ENCODE data around the gene PMEL. TPM values are rescaled to one million over a fixed set of nuclear protein-coding genes. Genes with fewer than 3 reads are reported as not detected.

The PMEL gene
- total RNA-seq, 2 experiments from 2014 or later: not detected

DNA sequence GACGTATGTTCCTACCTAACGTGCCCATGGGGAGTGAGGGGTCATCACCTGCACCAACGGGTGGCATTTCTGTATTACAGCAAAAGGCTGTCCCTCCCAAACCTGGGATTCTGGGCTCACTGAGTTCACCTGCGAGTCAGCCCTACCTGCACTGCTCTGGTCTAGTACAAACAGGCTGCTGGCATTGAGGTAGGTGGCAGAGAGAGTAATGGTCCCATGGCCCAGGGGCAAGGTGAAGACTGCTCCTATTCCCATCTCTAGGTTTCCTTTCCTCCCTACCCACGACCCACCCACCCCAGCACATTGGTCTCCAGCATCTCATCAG lies 31.7 kb upstream of the PMEL start:
- POLR2A ChIA-PET: interaction anchor here (0.6 to 2.9 kb wide), 4 partner anchors 9 to 93 kb away, joined by 3 to 22 read pairs (median 12); partner anchors contain the start of gene RAB5B
- no peaks in the 10 kb centered on the region for H3K9me3 Mint-ChIP-seq
- Histone ChIP-seq H3K36me3 (ENCODE audit: insufficient read depth, low read length) (peaks cover 23% of the 10 kb centered on the region), H3K9me3 (ENCODE audit: control insufficient read depth in 1 of 2, insufficient read depth in 1 of 2, low read length in 2 of 2) (no peaks in the 10 kb centered on the region), H3K27ac (ENCODE audit: low read depth in 1 of 2, low read length in 2 of 2) (no peak overlapping the region), H3K4me1 (ENCODE audit: insufficient read depth, low read length) (peaks cover 17% of the 10 kb centered on the region), H3K27me3 (ENCODE audit: control insufficient read depth in 1 of 2, insufficient read depth in 2 of 2, low read length in 2 of 2) (peaks cover 5 to 12% of the 10 kb centered on the region in 2 experiments), H3K4me3 (ENCODE audit: low read length) (peak overlapping the region; percentile 43)
- H3K27me3 Mint-ChIP-seq: peaks cover 20% of the 10 kb centered on the region
- ATAC-seq (ENCODE audit: poor library complexity): peak; percentile 35
- peaks cover 23% of the 10 kb centered on the region for H3K4me1 Mint-ChIP-seq (ENCODE audit: low read depth)
- peaks cover 18% of the 10 kb centered on the region for H3K36me3 Mint-ChIP-seq (ENCODE audit: low read depth)
- DNase-seq: peak in 1 of 14 experiments; percentile 11
- CTCF ChIA-PET: interaction anchor here (1.9 to 2.5 kb wide), 2 partner anchors 46 to 122 kb away, joined by 8 to 15 read pairs; partner anchors contain the start of gene ZC3H10
- peak overlapping the region; percentile 51 for H3K4me3 Mint-ChIP-seq
- intact Hi-C loops (cut with DNase I, micrococcal nuclease): loop anchor here in 1 of 2 experiments (2.0 kb wide), 1 partner anchor 43 kb away; the partner anchor contains the start of gene RPS26
- TF ChIP-seq, protein P1, sequence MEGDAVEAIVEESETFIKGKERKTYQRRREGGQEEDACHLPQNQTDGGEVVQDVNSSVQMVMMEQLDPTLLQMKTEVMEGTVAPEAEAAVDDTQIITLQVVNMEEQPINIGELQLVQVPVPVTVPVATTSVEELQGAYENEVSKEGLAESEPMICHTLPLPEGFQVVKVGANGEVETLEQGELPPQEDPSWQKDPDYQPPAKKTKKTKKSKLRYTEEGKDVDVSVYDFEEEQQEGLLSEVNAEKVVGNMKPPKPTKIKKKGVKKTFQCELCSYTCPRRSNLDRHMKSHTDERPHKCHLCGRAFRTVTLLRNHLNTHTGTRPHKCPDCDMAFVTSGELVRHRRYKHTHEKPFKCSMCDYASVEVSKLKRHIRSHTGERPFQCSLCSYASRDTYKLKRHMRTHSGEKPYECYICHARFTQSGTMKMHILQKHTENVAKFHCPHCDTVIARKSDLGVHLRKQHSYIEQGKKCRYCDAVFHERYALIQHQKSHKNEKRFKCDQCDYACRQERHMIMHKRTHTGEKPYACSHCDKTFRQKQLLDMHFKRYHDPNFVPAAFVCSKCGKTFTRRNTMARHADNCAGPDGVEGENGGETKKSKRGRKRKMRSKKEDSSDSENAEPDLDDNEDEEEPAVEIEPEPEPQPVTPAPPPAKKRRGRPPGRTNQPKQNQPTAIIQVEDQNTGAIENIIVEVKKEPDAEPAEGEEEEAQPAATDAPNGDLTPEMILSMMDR (IDR thresholded peaks at IDR 0.05): no peak
- H3K27ac Mint-ChIP-seq: no peak overlapping the region

GRCh38 chr12:55996715-55997534 lies 31.1 kb upstream of the PMEL start, which contains the start of gene SUOX:
Gene SUOX, plus strand, starts transcription at chr12:55997276. Its CDS starts 4,946 bp downstream, at chr12:56002222.
- Histone ChIP-seq H3K4me3 (ENCODE audit: low read length) (peak within 1 kb of the TSS; percentile 43), H3K27me3 (ENCODE audit: control insufficient read depth in 1 of 2, insufficient read depth in 2 of 2, low read length in 2 of 2) (peaks cover 5 to 12% of the 10 kb centered on the region in 2 experiments), H3K4me1 (ENCODE audit: insufficient read depth, low read length) (peaks cover 17% of the 10 kb centered on the region), H3K36me3 (ENCODE audit: insufficient read depth, low read length) (peaks cover 29% of the 10 kb centered on the region), H3K9me3 (ENCODE audit: control insufficient read depth in 1 of 2, insufficient read depth in 1 of 2, low read length in 2 of 2) (no peaks in the 10 kb centered on the region), H3K27ac (ENCODE audit: low read depth in 1 of 2, low read length in 2 of 2) (no peak within 1 kb of the TSS)
- Mint-ChIP-seq H3K27ac (no peak within 1 kb of the TSS), H3K4me1 (ENCODE audit: low read depth) (peaks cover 23% of the 10 kb centered on the region), H3K9me3 (no peaks in the 10 kb centered on the region), H3K27me3 (peaks cover 20% of the 10 kb centered on the region), H3K36me3 (ENCODE audit: low read depth) (peaks cover 24% of the 10 kb centered on the region), H3K4me3 (peak within 1 kb of the TSS; percentile 51)
- TF ChIP-seq, protein P1 (IDR thresholded peaks at IDR 0.05): no peak
- CTCF ChIA-PET: interaction anchor here (1.0 to 2.5 kb wide), 17 partner anchors 10 to 258 kb away, joined by 3 to 20 read pairs (median 8); partner anchors contain the start of genes RAB5B, SMARCC2 and ZC3H10
- POLR2A ChIA-PET: interaction anchor here (0.6 to 2.9 kb wide), 11 partner anchors 10 to 252 kb away, joined by 3 to 22 read pairs (median 4); partner anchors contain the start of genes RAB5B and SMARCC2
- ATAC-seq (ENCODE audit: poor library complexity) (peak; percentile 33), DNase-seq (peak in 5 of 14 experiments; percentile 8 to 69 (median 48))
- intact Hi-C loops (cut with DNase I, micrococcal nuclease): loop anchor here (1.0 to 2.0 kb wide), 3 partner anchors 32 to 44 kb away; partner anchors contain the start of gene RPS26 (in 2 of the 2)

GRCh38 chr12:55996201-55996714 lies 30.4 kb upstream of the PMEL start:
- peak overlapping the region; percentile 21 for H3K4me3 Mint-ChIP-seq
- H3K4me3 ChIP-seq (ENCODE audit: low read length): peak overlapping the region; percentile 43
- POLR2A ChIA-PET: interaction anchor here (0.6 to 2.9 kb wide), 13 partner anchors 10 to 252 kb away, joined by 3 to 22 read pairs (median 4); partner anchors contain the start of genes RAB5B, SMARCC2 and ZC3H10
- TF ChIP-seq, protein P1 (IDR thresholded peaks at IDR 0.05): peak; percentile 81
- CTCF ChIA-PET: interaction anchor here (0.6 to 2.5 kb wide), 28 partner anchors 8 to 257 kb away, joined by 3 to 20 read pairs (median 4); partner anchors contain the start of genes ERBB3, RAB5B, SMARCC2 and ZC3H10
- H3K4me1 ChIP-seq (ENCODE audit: insufficient read depth, low read length): peaks cover 17% of the 10 kb centered on the region
- H3K9me3 ChIP-seq (ENCODE audit: control insufficient read depth in 1 of 2, insufficient read depth in 1 of 2, low read length in 2 of 2): no peaks in the 10 kb centered on the region
- peaks cover 34% of the 10 kb centered on the region for H3K36me3 ChIP-seq (ENCODE audit: insufficient read depth, low read length)
- no peaks in the 10 kb centered on the region for H3K9me3 Mint-ChIP-seq
- intact Hi-C loops (cut with DNase I, micrococcal nuclease): loop anchor here (1.0 to 2.0 kb wide), 3 partner anchors 33 to 45 kb away; partner anchors contain the start of gene RPS26 (in 2 of the 2)
- peak; percentile 41 to 86 (median 52) for DNase-seq
- H3K27ac ChIP-seq (ENCODE audit: low read depth in 1 of 2, low read length in 2 of 2): no peak overlapping the region
- H3K4me1 Mint-ChIP-seq (ENCODE audit: low read depth): peaks cover 23% of the 10 kb centered on the region
- peaks cover 5 to 12% of the 10 kb centered on the region in 2 experiments for H3K27me3 ChIP-seq (ENCODE audit: control insufficient read depth in 1 of 2, insufficient read depth in 2 of 2, low read length in 2 of 2)
- peak; percentile 82 for ATAC-seq (ENCODE audit: poor library complexity)
- peaks cover 31% of the 10 kb centered on the region for H3K36me3 Mint-ChIP-seq (ENCODE audit: low read depth)
- H3K27ac Mint-ChIP-seq: no peak overlapping the region
- H3K27me3 Mint-ChIP-seq: peaks cover 20% of the 10 kb centered on the region

All from CD4-positive, alpha-beta T cell (primary cell).